ENCODE results near the gene CEACAM16.
"Not testable (repeated sequence)": the region's sequence is repeated elsewhere in the genome, so short reads cannot be mapped to it uniquely, and the experiment has no call there.

CEACAM16 gene

GRCh38 chr19:44677019-44677811, 21.7 kb upstream of the CEACAM16 start:
- peak overlapping the region; percentile 27 for H3K4me3 ChIP-seq (ENCODE audit: low read depth, low read length)
- TF ChIP-seq, protein P1, sequence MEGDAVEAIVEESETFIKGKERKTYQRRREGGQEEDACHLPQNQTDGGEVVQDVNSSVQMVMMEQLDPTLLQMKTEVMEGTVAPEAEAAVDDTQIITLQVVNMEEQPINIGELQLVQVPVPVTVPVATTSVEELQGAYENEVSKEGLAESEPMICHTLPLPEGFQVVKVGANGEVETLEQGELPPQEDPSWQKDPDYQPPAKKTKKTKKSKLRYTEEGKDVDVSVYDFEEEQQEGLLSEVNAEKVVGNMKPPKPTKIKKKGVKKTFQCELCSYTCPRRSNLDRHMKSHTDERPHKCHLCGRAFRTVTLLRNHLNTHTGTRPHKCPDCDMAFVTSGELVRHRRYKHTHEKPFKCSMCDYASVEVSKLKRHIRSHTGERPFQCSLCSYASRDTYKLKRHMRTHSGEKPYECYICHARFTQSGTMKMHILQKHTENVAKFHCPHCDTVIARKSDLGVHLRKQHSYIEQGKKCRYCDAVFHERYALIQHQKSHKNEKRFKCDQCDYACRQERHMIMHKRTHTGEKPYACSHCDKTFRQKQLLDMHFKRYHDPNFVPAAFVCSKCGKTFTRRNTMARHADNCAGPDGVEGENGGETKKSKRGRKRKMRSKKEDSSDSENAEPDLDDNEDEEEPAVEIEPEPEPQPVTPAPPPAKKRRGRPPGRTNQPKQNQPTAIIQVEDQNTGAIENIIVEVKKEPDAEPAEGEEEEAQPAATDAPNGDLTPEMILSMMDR (conservative IDR thresholded peaks at IDR 0.05; ENCODE audit: low read depth, low read length), result no peak
- peak; percentile 81 for DNase-seq (ENCODE audit: low read depth)

DNA sequence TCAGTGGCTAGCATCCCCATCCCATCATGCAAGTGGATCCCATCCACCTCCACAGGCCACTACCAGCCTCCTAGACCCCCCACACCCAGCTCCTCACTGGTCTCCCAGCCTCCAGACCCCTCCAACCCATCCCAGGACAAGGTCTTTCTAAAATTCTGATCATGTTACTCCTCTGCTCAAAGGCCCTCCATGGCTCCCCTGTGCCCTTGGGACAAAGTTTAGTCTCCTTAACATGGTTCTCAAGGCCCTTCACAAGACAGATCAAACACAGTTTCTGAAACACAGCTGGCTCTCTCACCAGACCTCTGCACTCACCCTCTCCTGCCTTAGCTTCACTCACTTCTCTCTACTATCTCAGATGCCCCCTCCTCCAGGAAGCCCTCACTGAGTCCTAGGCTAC, 18.4 kb upstream of the CEACAM16 start:
- TF ChIP-seq, protein P1 (conservative IDR thresholded peaks at IDR 0.05; ENCODE audit: low read depth, low read length), result no peak
- no peak overlapping the region for H3K4me3 ChIP-seq (ENCODE audit: low read depth, low read length)
- DNase-seq (ENCODE audit: low read depth), result no peak

DNA sequence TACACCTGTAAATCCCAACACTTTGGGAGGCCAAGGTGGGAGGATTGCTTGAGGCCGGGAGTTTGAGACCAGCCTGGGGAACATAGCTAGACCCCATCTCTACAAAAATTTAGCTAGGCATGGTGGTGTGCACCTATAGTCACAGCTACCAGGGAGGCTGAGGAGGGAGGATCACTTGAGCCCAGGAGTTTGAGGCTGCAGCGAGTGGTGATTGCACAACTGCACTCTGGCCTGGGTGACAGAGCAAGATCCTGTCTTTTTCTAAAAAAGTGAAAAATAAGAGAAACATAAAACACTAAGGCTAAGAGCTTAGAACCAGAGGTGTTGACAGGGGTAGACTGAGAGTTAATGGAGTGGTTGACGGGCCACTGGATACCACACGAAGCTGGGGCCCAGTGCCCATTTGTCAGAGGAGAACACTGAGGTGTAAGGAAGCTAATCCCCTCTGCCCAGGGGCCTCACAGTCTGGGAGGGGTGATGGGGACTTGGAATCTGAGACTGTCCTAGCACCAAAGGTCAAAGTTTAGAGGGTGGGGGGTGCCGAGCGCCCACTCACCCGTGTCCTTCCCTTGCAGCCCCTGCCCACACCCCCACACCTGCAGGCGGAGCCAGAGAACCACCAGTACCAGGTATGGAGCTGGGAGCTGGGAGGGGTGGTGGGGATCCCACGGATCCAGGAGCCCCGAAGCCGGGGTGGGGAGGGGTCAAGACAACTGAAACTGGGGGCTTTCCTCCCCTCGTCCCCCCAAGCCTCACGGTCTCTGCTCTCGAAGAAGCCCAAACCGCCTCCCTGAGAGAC, 16.8 kb upstream of the CEACAM16 start:
- H3K4me3 ChIP-seq (ENCODE audit: low read depth, low read length), result no peak overlapping the region
- no peak for DNase-seq (ENCODE audit: low read depth)
- TF ChIP-seq, protein P1 (conservative IDR thresholded peaks at IDR 0.05; ENCODE audit: low read depth, low read length), result no peak

DNA sequence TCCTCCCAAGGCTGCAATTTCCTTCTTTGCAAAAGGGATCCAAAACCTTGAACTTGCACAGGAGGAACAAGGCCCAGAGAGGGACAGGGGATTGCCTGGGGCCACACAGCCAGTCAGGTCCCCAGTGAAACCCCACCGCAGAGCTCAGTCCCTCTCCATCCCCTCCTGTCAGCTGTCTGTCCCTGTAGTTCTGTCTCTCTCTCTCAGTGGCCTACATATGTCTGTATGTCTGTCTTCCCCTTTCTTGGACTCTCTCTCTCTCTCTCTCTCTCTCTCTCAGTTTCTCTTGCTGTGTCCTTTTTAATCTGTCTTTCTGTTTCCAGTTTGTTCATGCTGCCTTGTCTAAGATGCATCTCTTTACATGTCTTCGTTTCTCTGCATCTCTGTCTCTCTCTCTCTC, 16.1 kb upstream of the CEACAM16 start:
- no peak for DNase-seq (ENCODE audit: low read depth)
- H3K4me3 ChIP-seq (ENCODE audit: low read depth, low read length), result no peak overlapping the region
- TF ChIP-seq, protein P1 (conservative IDR thresholded peaks at IDR 0.05; ENCODE audit: low read depth, low read length), result no peak

- no peak for DNase-seq (ENCODE audit: low read depth)
- no peak overlapping the region for H3K4me3 ChIP-seq (ENCODE audit: low read depth, low read length)
- TF ChIP-seq, protein P1 (conservative IDR thresholded peaks at IDR 0.05; ENCODE audit: low read depth, low read length), result no peak
These were observed 15.3 kb upstream of the CEACAM16 start for GRCh38 chr19:44683434-44684210.

GRCh38 chr19:44684396-44684795, 14.6 kb upstream of the CEACAM16 start:
- H3K4me3 ChIP-seq (ENCODE audit: low read depth, low read length); DNase-seq (ENCODE audit: low read depth): not testable (repeated sequence)

Data from choroid plexus epithelial cell (primary cell).